ENCODE measurements around the gene NACA. TPM values are rescaled to one million over a fixed set of nuclear protein-coding genes. Genes with fewer than 3 reads are reported as not detected.
"Not testable (repeated sequence)": the region's sequence is repeated elsewhere in the genome, so short reads cannot be mapped to it uniquely, and the experiment has no call there.

NACA gene
- total RNA-seq, 4 donors from 2014 or later, result 313 to 793 (median 416) TPM

GRCh38 chr12:56758728-56759262, 33.7 kb upstream of the NACA start:
- H3K36me3 ChIP-seq, result no peaks in the 10 kb centered on the region
- H3K4me1 ChIP-seq, result no peaks in the 10 kb centered on the region
- H3K9me3 ChIP-seq, result no peaks in the 10 kb centered on the region
- no peak overlapping the region for H3K27ac ChIP-seq
- no peak overlapping the region for H3K4me3 ChIP-seq
- DNase-seq, result no peak
- H3K27me3 ChIP-seq, result no peaks in the 10 kb centered on the region
- no peak for TF ChIP-seq POLR2A (IDR thresholded peaks at IDR 0.05)
- no peak for TF ChIP-seq CTCF (IDR thresholded peaks at IDR 0.05)

DNA sequence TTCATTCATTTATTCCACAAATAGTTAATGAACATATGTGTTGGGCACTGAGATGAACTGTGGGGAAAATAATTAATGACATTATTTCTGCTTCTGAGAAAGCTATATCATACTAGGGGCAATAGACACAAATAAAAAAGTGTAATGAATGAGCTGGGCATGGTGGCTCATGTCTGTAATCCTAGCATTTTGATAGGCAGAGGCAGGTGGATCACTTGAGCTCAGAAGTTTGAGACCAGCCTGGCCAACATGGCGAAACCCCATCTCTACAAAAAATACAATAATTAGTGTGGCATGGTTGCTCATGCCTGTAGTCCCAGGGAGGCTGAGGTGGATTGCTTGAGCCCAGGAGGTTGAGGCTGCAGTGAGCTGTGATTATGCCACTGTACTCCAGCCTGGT, 32.9 kb upstream of the NACA start:
- not testable (repeated sequence) for H3K4me1 ChIP-seq

DNA sequence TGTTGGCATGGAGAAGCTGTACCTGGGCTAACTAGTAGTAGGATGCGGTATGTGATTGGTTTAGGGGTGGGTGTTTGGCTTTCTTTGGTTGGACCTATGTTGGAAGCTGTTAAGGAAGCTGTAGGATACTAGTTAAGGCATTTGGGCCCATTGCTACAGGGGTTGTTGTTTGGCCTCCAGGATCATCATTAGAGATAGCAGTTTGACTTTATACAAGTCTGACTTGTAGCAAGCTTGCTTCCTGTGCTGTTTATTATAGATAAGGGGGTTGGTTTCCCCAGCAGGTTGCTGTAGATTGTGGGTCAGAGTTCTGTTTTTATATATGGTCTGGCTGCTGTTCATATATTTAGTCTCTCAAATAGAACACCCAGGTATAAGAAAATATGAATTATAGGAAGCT, 28.5 kb upstream of the NACA start:
- Histone ChIP-seq H3K27me3 (no peaks in the 10 kb centered on the region), H3K9me3 (no peaks in the 10 kb centered on the region), H3K4me1 (peaks cover 0 to 7% (median 3%) of the 10 kb centered on the region in 4 donors), H3K36me3 (no peaks in the 10 kb centered on the region), H3K27ac (no peak overlapping the region), H3K4me3 (no peak overlapping the region)
- TF ChIP-seq CTCF (IDR thresholded peaks at IDR 0.05) (no peak), POLR2A (IDR thresholded peaks at IDR 0.05) (no peak)
- DNase-seq, result no peak

More for the DNA sequence above, 32.9 kb upstream of the NACA start:
- not testable (repeated sequence) for H3K9me3 ChIP-seq, H3K27ac ChIP-seq, DNase-seq, H3K36me3 ChIP-seq, H3K27me3 ChIP-seq, H3K4me3 ChIP-seq

DNA sequence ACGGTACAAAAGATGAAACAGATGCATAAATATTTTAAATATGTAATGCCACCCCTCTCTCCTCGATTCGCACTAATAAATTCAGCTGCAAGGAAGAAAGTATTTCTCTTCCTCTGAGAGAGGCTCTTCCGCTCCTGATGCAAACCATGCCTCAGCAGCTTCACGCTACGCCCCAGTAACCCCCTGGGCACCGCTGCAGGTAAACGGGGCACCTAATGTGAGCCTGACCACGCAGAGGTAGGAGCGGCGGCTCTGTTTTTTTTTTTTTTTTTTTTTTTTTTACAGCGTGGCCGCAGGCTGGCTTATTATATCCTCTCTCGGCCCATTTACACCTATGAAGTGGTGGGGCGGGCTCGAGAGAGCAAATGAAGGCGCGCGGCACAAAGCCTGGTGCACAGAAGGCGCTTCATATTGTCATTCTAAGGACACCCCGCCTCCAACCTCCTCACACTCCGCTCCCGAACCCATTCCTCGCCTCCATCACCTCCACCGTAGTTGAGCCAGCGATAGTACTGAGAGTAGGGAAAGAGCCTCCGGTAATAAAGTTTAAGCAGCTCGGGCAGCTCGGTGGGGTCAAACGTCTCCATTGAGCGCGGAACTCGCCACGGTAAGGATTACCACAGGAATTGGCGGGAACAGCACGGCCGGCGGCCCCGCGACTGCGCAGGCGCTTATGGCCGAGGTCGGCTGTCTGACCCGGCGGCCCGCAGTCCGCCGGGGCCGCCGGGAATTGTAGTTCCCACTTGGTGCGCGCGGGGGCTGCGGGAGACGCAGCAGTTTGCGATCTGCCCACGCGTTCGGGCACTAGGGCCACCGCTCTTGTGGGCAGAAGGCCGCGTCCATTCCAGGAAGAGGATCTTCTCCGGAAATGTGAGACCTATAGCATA, 26.9 kb upstream of the NACA start, which contains the start of gene PRIM1:
Gene PRIM1 (minus strand): TSS at position 612 of the 887 bp plus-strand sequence. CDS start 25 bp downstream, at position 587.
- H3K36me3 ChIP-seq, result no peaks in the 10 kb centered on the region
- H3K27me3 ChIP-seq, result no peaks in the 10 kb centered on the region
- peaks cover 0 to 7% (median 3%) of the 10 kb centered on the region in 4 donors for H3K4me1 ChIP-seq
- H3K9me3 ChIP-seq, result no peaks in the 10 kb centered on the region
- peak in 5 of 6 experiments; percentile 36 to 48 (median 45) for TF ChIP-seq CTCF (IDR thresholded peaks at IDR 0.05)
- peak in 1 of 2 donors; percentile 31 for TF ChIP-seq POLR2A (IDR thresholded peaks at IDR 0.05)
- peak within 1 kb of the TSS; percentile 64 to 93 (median 78) for H3K4me3 ChIP-seq
- DNase-seq, result peak; percentile 82 to 93 (median 87)
- H3K27ac ChIP-seq, result peak within 1 kb of the TSS; percentile 76 to 87 (median 78)

DNA sequence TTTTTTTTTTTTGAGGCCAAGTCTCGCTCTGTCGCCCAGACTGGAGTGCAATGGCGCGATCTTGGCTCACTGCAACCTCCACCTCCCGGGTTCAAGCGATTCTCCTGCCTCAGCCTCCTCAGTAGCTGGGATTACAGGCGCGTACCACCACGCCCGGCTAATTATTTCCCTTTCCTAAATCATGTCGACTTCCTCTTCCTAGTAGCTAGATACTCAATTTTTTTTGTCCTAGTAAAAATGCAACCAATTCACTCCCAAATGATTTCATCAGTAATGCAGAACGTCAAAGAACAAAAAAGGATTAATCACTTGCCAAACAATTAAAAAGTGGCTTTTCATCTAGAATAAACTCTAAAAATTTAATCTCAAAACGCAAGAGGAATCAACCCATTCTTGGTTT, 25.5 kb upstream of the NACA start:
- H3K4me1 ChIP-seq, H3K9me3 ChIP-seq, H3K4me3 ChIP-seq, H3K27me3 ChIP-seq, DNase-seq: not testable (repeated sequence)
- peaks cover 0 to 13% (median 0%) of the 10 kb centered on the region in 3 donors for H3K36me3 ChIP-seq
- peak overlapping the region in 1 of 4 donors; percentile 87 for H3K27ac ChIP-seq

- peaks cover 0 to 20% (median 0%) of the 10 kb centered on the region in 3 donors for H3K36me3 ChIP-seq
- H3K27me3 ChIP-seq, result no peaks in the 10 kb centered on the region
- H3K4me3 ChIP-seq, result no peak overlapping the region
- no peaks in the 10 kb centered on the region for H3K9me3 ChIP-seq
- no peak for DNase-seq
- TF ChIP-seq POLR2A (IDR thresholded peaks at IDR 0.05) (no peak), CTCF (IDR thresholded peaks at IDR 0.05) (no peak)
- H3K4me1 ChIP-seq, result peaks cover 0 to 7% (median 3%) of the 10 kb centered on the region in 4 donors
- H3K27ac ChIP-seq, result peak overlapping the region in 1 of 4 donors; percentile 68
These were observed 24.8 kb upstream of the NACA start for GRCh38 chr12:56749853-56750252.
